Measurements from ENCODE around the gene PSPN. TPM values are rescaled to one million over a fixed set of nuclear protein-coding genes. Genes with fewer than 3 reads are reported as not detected.
A peak's percentile ranks its signal among the peaks of the same experiment; 100 is the strongest.
"Not testable (repeated sequence)": the region's sequence is repeated elsewhere in the genome, so short reads cannot be mapped to it uniquely, and the experiment has no call there.

The PSPN gene
- polyA plus RNA-seq, 4 donors, result 1.9 to 3.5 (median 3.0) TPM

GRCh38 chr19:6374161-6374709 lies 1.5 kb downstream of the PSPN start:
- no peak for DNase-seq (ENCODE audit: low read depth in 4 of 4, low spot score in 2 of 4)

- DNase-seq (ENCODE audit: low read depth in 4 of 4, low spot score in 2 of 4), result no peak
Observed at GRCh38 chr19:6373813-6374108, 2.0 kb downstream of the PSPN start.

- peak; percentile 74 to 95 (median 91) for DNase-seq (ENCODE audit: low read depth in 4 of 4, low spot score in 2 of 4)
Observed at GRCh38 chr19:6373096-6373812, 2.5 kb downstream of the PSPN start.

GRCh38 chr19:6372594-6373095 lies 3.1 kb downstream of the PSPN start, which contains the start of gene ALKBH7:
Gene ALKBH7 (plus strand): TSS chr19:6372794. CDS start chr19:6372821, 27 bp downstream.
- DNase-seq (ENCODE audit: low read depth in 4 of 4, low spot score in 2 of 4), result peak; percentile 96 to 100 (median 100)

- no peak for DNase-seq (ENCODE audit: low read depth in 4 of 4, low spot score in 2 of 4)
Observed at GRCh38 chr19:6364353-6364752, 11.4 kb downstream of the PSPN start.

- DNase-seq (ENCODE audit: low read depth in 4 of 4, low spot score in 2 of 4), result no peak
Observed at GRCh38 chr19:6362351-6362801, 13.4 kb downstream of the PSPN start.

GRCh38 chr19:6362027-6362350 lies 13.7 kb downstream of the PSPN start:
- no peak for DNase-seq (ENCODE audit: low read depth in 4 of 4, low spot score in 2 of 4)

GRCh38 chr19:6360857-6361216 lies 14.9 kb downstream of the PSPN start:
- DNase-seq (ENCODE audit: low read depth in 4 of 4, low spot score in 2 of 4), result not testable (repeated sequence)

- not testable (repeated sequence) for DNase-seq (ENCODE audit: low read depth in 4 of 4, low spot score in 2 of 4)
Observed at GRCh38 chr19:6360445-6360844, 15.3 kb downstream of the PSPN start.

GRCh38 chr19:6359568-6360341 lies 16.0 kb downstream of the PSPN start:
- no peak for DNase-seq (ENCODE audit: low read depth in 4 of 4, low spot score in 2 of 4)

- no peak for DNase-seq (ENCODE audit: low read depth in 4 of 4, low spot score in 2 of 4)
Observed at GRCh38 chr19:6358003-6358402, 17.7 kb downstream of the PSPN start.

- DNase-seq (ENCODE audit: low read depth in 4 of 4, low spot score in 2 of 4), result no peak
Observed at GRCh38 chr19:6357174-6357573, 18.6 kb downstream of the PSPN start.

GRCh38 chr19:6355321-6356040 lies 20.3 kb downstream of the PSPN start:
- DNase-seq (ENCODE audit: low read depth in 4 of 4, low spot score in 2 of 4), result not testable (repeated sequence)

GRCh38 chr19:6354098-6354674 lies 21.5 kb downstream of the PSPN start:
- no peak for DNase-seq (ENCODE audit: low read depth in 4 of 4, low spot score in 2 of 4)

- DNase-seq (ENCODE audit: low read depth in 4 of 4, low spot score in 2 of 4), result no peak
Observed at GRCh38 chr19:6352381-6353165, 23.2 kb downstream of the PSPN start.

GRCh38 chr19:6350688-6351087 lies 25.0 kb downstream of the PSPN start:
- DNase-seq (ENCODE audit: low read depth in 4 of 4, low spot score in 2 of 4), result no peak

GRCh38 chr19:6349271-6349670 lies 26.5 kb downstream of the PSPN start:
- not testable (repeated sequence) for DNase-seq (ENCODE audit: low read depth in 4 of 4, low spot score in 2 of 4)

GRCh38 chr19:6343462-6343861 lies 32.3 kb downstream of the PSPN start:
- DNase-seq (ENCODE audit: low read depth in 4 of 4, low spot score in 2 of 4), result no peak

- no peak for DNase-seq (ENCODE audit: low read depth in 4 of 4, low spot score in 2 of 4)
Observed at GRCh38 chr19:6340493-6341201, 35.1 kb downstream of the PSPN start.
